Motor neuron (in vitro differentiated cells): Measurements from ENCODE around the gene ZNF792. TPM values are rescaled to one million over a fixed set of nuclear protein-coding genes. Genes with fewer than 3 reads are reported as not detected.
"Not testable (repeated sequence)": the region's sequence is repeated elsewhere in the genome, so short reads cannot be mapped to it uniquely, and the experiment has no call there.

ENCODE experiments used
- ATAC-seq, 8 experiments: fragments of 200-7000 bp; cut with Tn5 transposase; replicated peaks in 6 of 8; 2 replicates each; pipeline ENCODE4 v1.8.0; 2021; ENCODE audit warnings: mild to moderate bottlenecking in 8 of 8, moderate library complexity in 8 of 8
- H3K27ac ChIP-seq, 2 donors: fragments of 250-450 bp; sonication (Bioruptor Pico); 2 replicates each; pipeline ENCODE4 v1.9.0; 2021; ENCODE audit warnings: antibody characterized with exemption in 2 of 2, mild to moderate bottlenecking in 2 of 2, moderate library complexity in 1 of 2
- H3K4me1 ChIP-seq, 2 donors: fragments of 250-450 bp; sonication (Bioruptor Pico); replicated peaks in 1 of 2; 2 replicates each; pipeline ENCODE4 v1.6.1; 2021; ENCODE audit warnings: antibody characterized with exemption in 2 of 2, mild to moderate bottlenecking in 2 of 2, moderate library complexity in 1 of 2
- H3K4me3 ChIP-seq, 5 donors: fragments of 250-450 bp; sonication (Bioruptor Pico); 2 replicates each; pipeline ENCODE4 v1.9.0; 2021; ENCODE audit warnings: antibody characterized with exemption in 5 of 5, mild to moderate bottlenecking in 5 of 5, moderate library complexity in 4 of 5
- WGBS, 10 experiments: fragments of 450-650 bp; shearing (Covaris generic); methylation state at CpG; one replicate each; pipeline ENCODE4 v1.0.0; 2022; 5-methylcytosine and 5-hydroxymethylcytosine counted together
- in situ Hi-C, 9 experiments: fragments of 400-800 bp; cut with MboI; loops; one replicate each; pipeline ENCODE4 v1.15.0; 2021; ENCODE audit warnings: low sequenced_read_pairs in 9 of 9, low pct_unique_long_range_greater_than_20kb in 2 of 9; ENCODE audit not compliant: unreplicated experiment in 9 of 9
- total RNA-seq, 8 experiments: library from RNA; unstranded; fragments of 300-600 nt; gene quantifications; 2 replicates each; pipeline versions ENCODE4 v1.2.3 to v1.2.4, GENCODE V29; 2022

Gene ZNF792
- total RNA-seq, 8 experiments from 2014 or later = 2.4 to 5.2 (median 4.2) TPM

DNA sequence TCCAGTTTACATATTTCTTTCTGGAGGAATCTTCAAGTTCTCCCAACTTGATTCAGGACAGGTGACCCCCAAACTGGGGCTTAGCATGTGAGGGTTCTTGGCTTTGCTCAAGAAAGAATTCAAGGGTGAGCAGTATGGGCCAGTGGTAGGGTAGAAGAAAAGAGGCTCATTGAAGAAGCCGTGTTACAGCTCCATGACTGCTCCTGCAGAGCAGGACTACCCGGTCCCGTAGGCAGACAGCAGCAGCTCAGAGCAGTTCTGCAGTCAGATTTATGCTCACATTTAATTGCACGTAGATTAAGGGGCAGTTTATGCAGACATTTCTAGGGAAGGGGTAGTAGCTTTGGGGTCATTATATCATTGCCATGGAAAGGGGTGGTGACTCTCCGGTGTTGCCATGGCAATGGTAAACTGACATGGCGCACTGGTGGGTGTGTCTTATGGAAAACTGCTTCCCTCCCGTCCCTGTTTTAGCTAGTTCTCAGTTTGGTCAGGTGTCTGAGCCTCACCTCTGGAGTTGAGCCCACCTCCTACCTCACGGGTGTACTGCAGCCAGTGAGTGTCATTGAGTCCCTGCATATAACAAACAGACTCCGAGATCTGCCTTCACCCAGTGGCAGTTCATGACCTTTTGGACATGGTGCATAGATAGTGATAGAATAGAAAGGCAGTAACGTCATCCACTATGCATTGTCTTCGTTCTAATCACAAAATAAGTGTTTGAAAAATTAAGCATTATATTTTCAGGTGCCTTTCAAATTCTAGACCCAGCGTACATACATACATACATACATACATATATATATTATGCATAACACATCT, 16.0 kb upstream of the ZNF792 start:
- Histone ChIP-seq H3K4me1 (no peaks in the 10 kb centered on the region), H3K4me3 (no peak overlapping the region), H3K27ac (no peak overlapping the region)
- in situ Hi-C loops = no loop called here
- ATAC-seq = peak in 1 of 8 experiments; percentile 35
- WGBS, 10 experiments = 33 to 100% (median 72%) methylated on average over 1 to 7 of the region's 12 CpGs

DNA sequence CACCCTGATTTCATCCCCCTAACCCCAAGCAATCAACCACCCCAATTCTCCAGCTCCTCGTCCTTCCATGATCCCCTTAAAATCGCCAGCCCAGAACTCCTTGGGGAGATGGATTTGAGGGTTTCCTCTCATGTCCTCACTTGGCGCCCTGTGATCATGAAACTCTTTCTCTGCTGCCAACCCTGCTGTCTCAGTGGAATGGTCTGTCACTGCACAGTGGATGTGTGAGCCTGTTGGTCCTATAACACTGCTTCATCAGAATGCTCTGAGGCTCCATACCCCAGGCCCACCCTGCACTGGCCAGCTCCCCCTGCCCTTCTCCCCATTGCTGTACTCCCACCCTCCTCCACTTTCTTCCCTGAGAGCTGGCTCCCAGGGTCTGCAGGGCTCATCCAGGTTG, 12.6 kb upstream of the ZNF792 start:
- in situ Hi-C loops = no loop called here
- H3K4me3 ChIP-seq = no peak overlapping the region
- H3K4me1 ChIP-seq = no peaks in the 10 kb centered on the region
- no peak overlapping the region for H3K27ac ChIP-seq
- WGBS, 10 experiments = 10 to 55% (median 27%) methylated on average over 1 to 2 of the region's 3 CpGs; no CpG with 5 or more reads in 6 of the 10 experiments
- no peak for ATAC-seq

DNA sequence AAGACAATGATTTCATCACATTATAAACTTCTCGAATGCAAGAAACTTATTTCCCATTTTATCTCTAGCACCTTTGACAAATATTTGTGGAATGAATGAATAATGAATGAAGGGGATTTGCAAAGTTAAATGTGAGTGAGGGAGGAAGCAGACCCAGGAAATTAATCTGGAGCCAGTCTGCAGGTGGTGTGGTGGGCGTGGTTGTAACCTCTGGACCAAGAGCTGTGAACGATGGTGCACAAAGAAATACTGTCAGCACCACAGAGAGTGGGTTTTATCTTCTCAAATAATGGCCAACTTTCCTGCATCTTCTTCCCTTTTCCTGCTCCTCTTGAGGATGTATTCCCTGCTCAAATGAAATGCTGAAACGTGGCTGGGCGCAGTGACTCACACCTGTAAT, 11.0 kb upstream of the ZNF792 start:
- WGBS, 10 experiments = 7 to 80% (median 51%) methylated on average over 1 to 4 of the region's 5 CpGs
- H3K27ac ChIP-seq = no peak overlapping the region
- no peak overlapping the region for H3K4me3 ChIP-seq
- in situ Hi-C loops = no loop called here
- ATAC-seq = no peak
- no peaks in the 10 kb centered on the region for H3K4me1 ChIP-seq

DNA sequence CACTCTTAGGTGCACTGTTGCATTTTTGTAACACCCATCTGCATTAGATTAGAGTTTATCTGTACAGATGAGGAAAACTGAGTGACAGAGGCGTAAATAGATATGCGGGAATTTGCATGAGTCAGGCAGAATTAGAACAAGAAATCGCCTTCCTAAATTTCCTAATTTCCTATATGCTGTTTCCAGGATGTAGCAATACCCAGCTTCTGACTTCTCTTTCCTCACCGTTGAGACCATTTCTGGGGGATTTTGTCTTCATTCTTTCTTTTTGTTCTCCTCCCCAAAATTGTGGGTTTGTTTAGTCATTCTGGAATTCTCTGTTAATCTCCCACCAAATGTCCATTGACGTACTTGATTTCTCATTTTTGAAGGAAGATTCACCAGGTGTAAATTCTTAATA, 10.6 kb upstream of the ZNF792 start:
- peak in 2 of 8 experiments; percentile 18 to 29 for ATAC-seq
- in situ Hi-C loops = no loop called here
- WGBS, 10 experiments = 0 to 83% (median 64%) methylated on average over 1 to 5 of the region's 5 CpGs; no CpG with 5 or more reads in 1 of the 10 experiments
- Histone ChIP-seq H3K4me1 (no peaks in the 10 kb centered on the region), H3K27ac (no peak overlapping the region), H3K4me3 (no peak overlapping the region)

DNA sequence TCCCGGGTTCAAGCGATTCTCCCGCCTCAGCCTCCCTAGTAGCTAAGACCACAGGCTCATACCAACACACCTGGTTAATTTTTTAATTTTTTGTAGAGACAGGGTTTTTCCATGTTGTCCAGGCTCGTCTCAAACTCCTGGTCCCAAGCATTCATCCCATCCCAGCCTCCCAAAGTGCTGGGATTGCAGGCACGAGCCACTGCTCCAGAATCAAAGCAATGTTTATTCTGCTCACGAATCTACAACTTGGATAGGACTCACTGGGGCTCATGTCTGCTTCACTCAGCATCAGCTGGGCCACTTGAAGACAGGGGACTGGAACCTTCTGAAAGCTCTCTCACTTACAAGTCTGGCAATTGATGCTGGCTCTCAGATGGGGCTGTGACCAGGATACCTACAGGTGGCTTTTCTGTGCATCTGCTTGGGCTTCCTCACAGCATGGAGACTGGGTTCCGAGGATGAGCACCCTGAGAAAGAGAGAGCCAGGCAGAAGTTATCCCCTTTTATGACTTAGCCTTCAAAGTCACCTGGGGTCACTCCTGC, 8.2 kb upstream of the ZNF792 start:
- H3K27ac ChIP-seq = no peak overlapping the region
- WGBS, 10 experiments = 0 to 100% (median 49%) methylated on average over 1 to 6 of the region's 7 CpGs; no CpG with 5 or more reads in 2 of the 10 experiments
- in situ Hi-C loops = no loop called here
- H3K4me3 ChIP-seq = no peak overlapping the region
- ATAC-seq = no peak
- no peaks in the 10 kb centered on the region for H3K4me1 ChIP-seq

DNA sequence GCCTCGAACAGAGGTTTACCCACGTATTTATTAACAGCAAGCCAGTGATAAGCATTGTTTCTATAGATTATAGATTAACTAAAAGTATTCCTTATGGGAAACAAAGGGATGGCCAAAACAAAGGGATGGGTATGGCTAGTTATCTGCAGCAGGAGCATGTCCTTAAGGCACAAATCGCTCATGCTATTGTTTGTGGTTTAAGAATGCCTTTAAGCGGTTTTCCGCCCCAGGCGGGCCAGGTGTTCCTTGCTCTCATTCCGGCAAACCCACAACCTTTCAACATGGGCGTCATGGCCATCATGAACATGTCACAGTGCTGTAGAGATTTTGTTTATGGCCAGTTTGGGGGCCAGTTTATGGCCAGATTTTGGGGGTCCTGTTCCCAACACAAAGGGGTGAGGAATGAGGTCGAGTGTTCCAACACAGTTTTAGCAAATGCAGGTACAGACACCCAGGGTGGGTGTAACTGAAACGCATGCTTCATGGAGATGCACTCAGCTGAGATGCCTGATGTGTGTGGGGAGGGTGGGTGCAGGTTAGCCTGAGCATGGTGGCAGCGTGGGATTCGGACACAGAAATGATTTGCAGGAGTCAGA, 6.3 kb upstream of the ZNF792 start:
- H3K27ac ChIP-seq, ATAC-seq, in situ Hi-C loops, H3K4me3 ChIP-seq, H3K4me1 ChIP-seq: not testable (repeated sequence)
- WGBS, 10 experiments = 39 to 100% (median 70%) methylated on average over 2 to 11 of the region's 12 CpGs; no CpG with 5 or more reads in 2 of the 10 experiments

DNA sequence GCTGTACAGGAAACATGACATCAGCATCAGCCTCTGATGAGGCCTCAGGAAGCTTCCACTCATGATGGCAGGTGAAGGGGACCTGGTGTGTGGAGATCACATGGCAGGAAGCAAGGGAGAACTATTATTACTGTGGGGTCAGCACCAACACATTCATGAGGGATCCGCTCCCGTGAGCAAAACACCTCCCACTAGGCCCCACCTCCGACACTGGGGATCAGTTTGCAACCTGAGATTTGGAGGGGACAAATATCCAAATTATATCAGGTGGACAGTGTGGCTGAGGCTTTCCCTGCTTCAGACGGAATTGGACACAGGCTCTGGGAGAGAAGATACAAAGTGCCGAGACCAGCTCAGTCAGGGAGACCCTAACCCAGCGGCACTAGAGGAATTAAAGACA, 5.7 kb upstream of the ZNF792 start:
- ATAC-seq = no peak
- Histone ChIP-seq H3K4me3 (no peak overlapping the region), H3K4me1 (no peaks in the 10 kb centered on the region), H3K27ac (no peak overlapping the region)
- WGBS, 10 experiments = 44 to 95% (median 64%) methylated on average over 2 to 6 of the region's 6 CpGs; no CpG with 5 or more reads in 4 of the 10 experiments
- in situ Hi-C loops = no loop called here

DNA sequence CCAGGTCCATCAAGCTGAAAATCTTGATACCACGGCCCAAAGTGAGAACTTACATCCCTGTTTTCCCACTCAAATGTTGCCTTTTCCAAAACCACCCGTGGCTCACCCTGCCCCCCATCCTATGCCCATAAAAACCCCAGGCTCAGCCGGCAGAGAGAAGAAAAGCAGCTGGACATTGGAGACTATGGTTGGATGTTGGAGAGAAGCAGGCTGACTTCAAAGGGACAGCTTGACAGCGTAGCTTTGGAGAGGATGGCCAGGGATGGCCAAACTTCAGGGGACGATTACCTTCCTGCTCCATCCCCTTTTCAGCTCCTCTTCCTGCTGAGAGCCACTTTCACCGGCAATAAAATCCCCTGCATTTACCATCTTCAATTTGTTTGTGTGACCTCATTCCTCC, 3.5 kb upstream of the ZNF792 start:
- in situ Hi-C loops = no loop called here
- ATAC-seq = no peak
- Histone ChIP-seq H3K4me3 (no peak overlapping the region), H3K27ac (no peak overlapping the region), H3K4me1 (peaks cover 0 to 4% of the 10 kb centered on the region in 2 donors)
- WGBS, 10 experiments = 33 to 77% (median 54%) methylated on average over 2 to 6 of the region's 6 CpGs; no CpG with 5 or more reads in 2 of the 10 experiments

DNA sequence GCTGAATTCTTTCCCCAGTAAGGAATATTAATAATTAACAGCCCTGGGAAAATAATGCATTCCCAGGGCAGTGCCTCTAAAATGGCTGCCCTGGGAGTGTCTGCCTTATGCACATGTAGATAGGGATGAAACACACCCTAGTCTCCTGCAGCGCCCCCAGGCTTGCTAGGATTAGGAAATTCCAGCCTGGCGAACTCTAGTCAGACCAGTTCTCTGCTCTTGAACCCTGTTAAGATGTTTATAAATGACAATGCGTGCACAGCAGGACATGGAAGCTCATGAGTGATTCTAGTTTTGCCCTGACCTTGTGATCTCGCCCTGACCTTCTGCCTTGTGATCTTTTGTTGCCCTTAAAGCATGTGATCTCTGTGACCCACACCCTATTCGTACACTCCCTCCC, 1.5 kb upstream of the ZNF792 start:
- 20 to 100% (median 60%) methylated on average over 1 to 4 of the region's 5 CpGs; no CpG with 5 or more reads in 1 of the 10 experiments for WGBS, 10 experiments
- in situ Hi-C loops, ATAC-seq, H3K27ac ChIP-seq, H3K4me3 ChIP-seq, H3K4me1 ChIP-seq: not testable (repeated sequence)

DNA sequence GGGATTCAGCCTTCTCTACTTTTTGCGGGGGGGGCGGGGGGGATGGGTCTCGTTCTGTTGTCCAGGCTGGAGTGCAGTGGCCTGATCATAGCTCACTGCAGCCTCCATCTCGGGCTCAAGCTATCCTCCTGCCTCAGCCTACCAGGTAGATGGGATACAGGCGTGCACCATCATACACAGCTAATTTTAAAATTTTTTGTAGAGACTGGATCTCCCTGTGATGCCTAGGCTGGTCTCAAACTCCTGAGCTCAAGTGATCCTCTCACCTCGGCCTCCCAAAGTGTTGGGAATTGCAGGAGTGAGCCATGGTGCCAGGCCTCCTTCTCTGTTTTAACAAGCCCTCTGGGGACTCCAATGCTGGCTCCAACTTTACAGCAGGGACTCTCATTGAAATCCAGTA, 569 bp upstream of the ZNF792 start:
- H3K4me3 ChIP-seq = peak overlapping the region in 1 of 5 donors; percentile 48
- 0 to 100% (median 81%) methylated on average over 1 to 6 of the region's 6 CpGs; no CpG with 5 or more reads in 6 of the 10 experiments for WGBS, 10 experiments
- in situ Hi-C loops = no loop called here
- no peak overlapping the region for H3K27ac ChIP-seq
- no peak for ATAC-seq
- H3K4me1 ChIP-seq = peaks cover 0 to 5% of the 10 kb centered on the region in 2 donors

DNA sequence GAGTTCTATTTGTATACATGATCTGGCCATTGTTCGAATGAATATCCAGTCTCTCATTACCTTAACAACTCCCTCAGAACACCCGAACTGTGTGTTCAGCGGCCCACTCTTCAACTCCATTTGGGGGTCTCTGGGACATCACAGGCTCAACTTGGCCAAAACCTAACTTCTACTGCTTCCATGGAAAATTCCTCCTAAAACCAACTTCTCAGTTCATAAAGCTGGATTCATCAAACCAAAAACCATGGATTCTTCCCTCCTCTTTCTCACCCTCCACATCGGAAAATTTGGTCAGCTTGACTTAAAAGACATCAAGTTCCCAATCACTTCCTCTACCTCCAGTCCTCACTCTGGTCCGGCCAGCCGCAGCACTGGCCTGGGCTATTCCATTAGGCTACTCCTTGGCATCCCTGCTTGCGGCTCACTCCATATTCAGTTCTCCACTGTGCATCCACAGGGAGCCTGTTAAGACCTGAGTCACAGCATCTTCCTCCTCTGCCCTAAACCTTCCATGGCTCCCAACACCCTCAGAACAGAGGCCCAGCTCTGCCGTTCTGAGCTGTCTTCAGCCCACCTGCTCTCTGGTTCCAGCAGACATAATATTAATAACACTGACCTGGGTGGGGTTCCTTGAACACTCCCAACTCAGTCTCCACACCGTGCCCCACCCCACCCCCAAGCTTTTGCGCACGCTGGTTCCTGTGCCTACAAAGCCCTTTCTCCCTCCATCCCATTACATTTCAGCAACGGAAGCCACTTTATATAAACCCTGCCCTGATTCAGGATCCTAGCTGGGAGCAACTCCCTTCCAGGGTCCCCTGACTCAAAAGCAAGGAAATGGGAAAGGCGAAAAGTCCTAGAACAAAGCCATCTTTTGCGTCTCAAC, 1.1 kb downstream of the ZNF792 start:
- H3K27ac ChIP-seq = no peak overlapping the region
- peak in 7 of 8 experiments; percentile 3 to 44 (median 10) for ATAC-seq
- WGBS, 10 experiments = 0 to 89% (median 74%) methylated on average over 1 to 7 of the region's 14 CpGs
- H3K4me1 ChIP-seq = peaks cover 0 to 5% of the 10 kb centered on the region in 2 donors
- in situ Hi-C loops = no loop called here
- H3K4me3 ChIP-seq = peak overlapping the region; percentile 48 to 75 (median 67)

DNA sequence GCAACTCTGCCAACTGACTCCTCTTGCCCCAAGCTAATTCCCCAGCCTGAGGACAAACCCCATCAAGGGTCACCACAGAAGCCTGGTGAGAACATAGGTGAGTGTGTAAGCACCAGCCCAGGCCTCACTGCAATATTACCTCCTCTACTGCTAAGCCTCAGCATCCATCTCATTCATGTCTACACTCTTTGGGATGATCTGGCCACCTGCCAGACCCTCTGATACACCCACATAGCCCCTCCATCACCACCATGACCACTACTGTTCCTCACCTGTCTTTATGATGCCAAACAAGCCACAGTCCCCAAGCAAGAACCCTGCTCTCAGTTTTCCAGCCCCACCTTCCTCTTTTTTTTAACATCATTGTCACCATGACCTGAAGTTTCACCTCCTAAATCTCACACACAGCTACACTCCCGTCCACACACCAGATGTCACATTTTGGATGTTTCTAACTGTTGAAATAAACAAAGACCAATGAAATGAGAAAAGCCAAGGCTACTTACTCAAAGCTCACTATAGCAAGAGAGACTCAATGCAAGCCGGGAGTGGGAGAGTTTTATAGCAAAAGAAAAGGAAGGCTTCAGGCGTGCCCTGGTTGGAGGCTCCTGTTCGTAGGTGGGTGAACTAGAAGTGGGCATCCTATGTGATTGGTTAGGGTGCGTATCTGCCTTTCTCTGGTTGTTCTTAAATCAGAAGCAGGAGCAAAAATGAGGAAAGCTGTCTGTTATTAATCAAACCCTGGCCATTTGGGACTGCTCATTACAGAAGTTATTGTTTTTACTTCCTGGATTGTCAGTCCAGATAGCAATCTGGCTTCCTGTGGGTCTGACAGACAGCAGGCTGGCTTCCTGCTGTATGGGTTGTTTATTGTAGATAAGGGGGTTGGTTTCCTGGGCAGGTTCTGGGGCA, 2.0 kb downstream of the ZNF792 start:
- Histone ChIP-seq H3K4me3 (peak overlapping the region in 1 of 5 donors; percentile 74), H3K4me1 (peaks cover 0 to 5% of the 10 kb centered on the region in 2 donors), H3K27ac (no peak overlapping the region)
- ATAC-seq = no peak
- in situ Hi-C loops = no loop called here
- WGBS, 10 experiments = 20 to 100% (median 90%) methylated on average over 1 to 5 of the region's 5 CpGs; no CpG with 5 or more reads in 3 of the 10 experiments
